ENCODE results near the gene BIRC3. TPM values are rescaled to one million over a fixed set of nuclear protein-coding genes. Genes with fewer than 3 reads are reported as not detected.

Gene BIRC3
- total and polyA plus RNA-seq, 2 of the 8 experiments (the other 6 are each of a cell fraction or from before 2014, with no cell fraction given) = 0.08 to 0.20 TPM

GRCh38 chr11:102318469-102318868 lies 1.2 kb downstream of the BIRC3 start:
- Histone ChIP-seq H3K36me3 (ENCODE audit: control insufficient read depth in 2 of 4, insufficient read depth in 4 of 4, low read length in 3 of 4) (no peaks in the 10 kb centered on the region), H4K8ac (ENCODE audit: extremely low read depth, insufficient read depth, low read length) (no peak overlapping the region), H3K4ac (replicated peaks; ENCODE audit: insufficient read length, low read depth, low read length) (no peak overlapping the region), H2BK120ac (replicated peaks; ENCODE audit: low read depth, low read length) (no peak overlapping the region), H2BK20ac (ENCODE audit: low read length) (no peak overlapping the region), H3K18ac (ENCODE audit: extremely low read depth, low read length) (no peak overlapping the region), H3K9me3 (ENCODE audit: insufficient read depth in 2 of 2, low read depth in 1 of 2, low read length in 1 of 2) (no peaks in the 10 kb centered on the region), H3K4me1 (replicated peaks in 1 of 4; ENCODE audit: control insufficient read depth in 3 of 4, insufficient read depth in 4 of 4, low read length in 3 of 4) (peaks cover 0 to 1% (median 0%) of the 10 kb centered on the region in 4 experiments; a peak in 1 of 7 replicates), H4K20me1 (replicated peaks in 1 of 2; ENCODE audit: control insufficient read depth in 1 of 2, insufficient read depth in 2 of 2, low read length in 2 of 2) (no peaks in the 10 kb centered on the region), H3K79me2 (ENCODE audit: control insufficient read depth in 1 of 2, insufficient read depth in 2 of 2, low read length in 2 of 2) (no peaks in the 10 kb centered on the region), H3K4me2 (ENCODE audit: insufficient read depth in 1 of 2, low read depth in 2 of 2, low read length in 2 of 2) (no peak overlapping the region), H2BK5ac (ENCODE audit: low read depth, low read length) (no peak overlapping the region), H2BK12ac (ENCODE audit: low read depth, low read length) (no peak overlapping the region), H3K23ac (ENCODE audit: insufficient read length) (no peak overlapping the region), H3K9ac (replicated peaks in 1 of 4; ENCODE audit: extremely low read depth in 1 of 4, low read depth in 3 of 4, low read length in 3 of 4) (no peak overlapping the region), H3K27ac (ENCODE audit: low read depth, low read length) (no peak overlapping the region), H3K79me1 (ENCODE audit: low read depth, low read length) (no peaks in the 10 kb centered on the region), H2AFZ (ENCODE audit: low read length) (no peak overlapping the region), H3K23me2 (ENCODE audit: low read depth, low read length) (peaks cover 6% of the 10 kb centered on the region; the same call in 1 of the 2 replicates), H3K56ac (replicated peaks; ENCODE audit: insufficient read length, low read depth, low read length) (no peak overlapping the region), H4K5ac (ENCODE audit: insufficient read length, low read depth, low read length) (no peak overlapping the region), H2BK15ac (ENCODE audit: low read length) (no peak overlapping the region), H2AK5ac (ENCODE audit: low read depth, low read length) (no peak overlapping the region), H3K27me3 (replicated peaks in 1 of 4; ENCODE audit: control insufficient read depth in 3 of 4, extremely low read depth in 1 of 4, insufficient read depth in 3 of 4, low read length in 3 of 4) (no peaks in the 10 kb centered on the region), H4K91ac (replicated peaks; ENCODE audit: insufficient read length, low read length) (no peak overlapping the region), H3K4me3 (ENCODE audit: extremely low read depth in 1 of 4, insufficient read depth in 2 of 4, low read depth in 3 of 4, low read length in 4 of 4) (no peak overlapping the region), H3K14ac (ENCODE audit: insufficient read length) (no peak overlapping the region)
- no peak for FAIRE-seq
- TF ChIP-seq SP4 (IDR thresholded peaks at IDR 0.05; ENCODE audit: low read length) = no peak
- TF ChIP-seq RNF2 (IDR thresholded peaks at IDR 0.05; ENCODE audit: borderline replicate concordance, low read depth, low read length, missing control alignments, poor library complexity, severe bottlenecking) = no peak
- no peak for TF ChIP-seq E2F6 (IDR thresholded peaks at IDR 0.05)
- TF ChIP-seq TCF12 (IDR thresholded peaks at IDR 0.05; ENCODE audit: low read depth, low read length) = no peak
- TF ChIP-seq HDAC6 (IDR thresholded peaks at IDR 0.05; ENCODE audit: low read depth, low read length) = no peak
- TF ChIP-seq PHF8 (conservative IDR thresholded peaks at IDR 0.05; ENCODE audit: low read depth, low read length) = no peak
- TF ChIP-seq ZNF274 (IDR thresholded peaks at IDR 0.05; ENCODE audit: borderline replicate concordance, extremely low read depth, low read length) = no peak
- no peak for TF ChIP-seq MAFK (IDR thresholded peaks at IDR 0.05; ENCODE audit: low read depth, low read length)
- TF ChIP-seq CTBP2 (IDR thresholded peaks at IDR 0.05; ENCODE audit: borderline replicate concordance, insufficient read depth, insufficient read length, low read length) = no peak
- no peak for TF ChIP-seq SIRT6 (IDR thresholded peaks at IDR 0.05; ENCODE audit: low read length)
- WGBS, 2 experiments (ENCODE audit: extremely low coverage in 1 of 2, insufficient coverage in 1 of 2, insufficient read length in 1 of 2, insufficient replicate concordance in 2 of 2, low coverage in 1 of 2, low lambda C conversion rate in 2 of 2, missing lambda C conversion rate in 1 of 2) = 93% methylated on average over 1 of the region's 1 CpG; no CpG with 5 or more reads in 1 of the 2 experiments
- DNase-seq (ENCODE audit: low read depth in 1 of 2, low spot score in 2 of 2) = no peak
- ChIA-PET CTCF (ENCODE audit: partially characterized antibody) (interaction anchor here (0.6 to 4.1 kb wide), 7 partner anchors 8 to 389 kb away, joined by 3 to 22 read pairs (median 6); no protein-coding TSS in a partner anchor), POLR2A (ENCODE audit: partially characterized antibody) (interaction anchor here (0.6 kb wide), 1 partner anchor 28 kb away, joined by 3 read pairs; the partner anchor contains the start of gene BIRC2)
